ENCODE results near the gene CPT1B. TPM values are rescaled to one million over a fixed set of nuclear protein-coding genes. Genes with fewer than 3 reads are reported as not detected.

Gene CPT1B
- total RNA-seq, 1 donor from 2014 or later = 60.7 TPM

- Mint-ChIP-seq H3K4me1 (ENCODE audit: unreplicated experiment) (peaks cover 5% of the 10 kb centered on the region), H3K9me3 (ENCODE audit: unreplicated experiment) (no peaks in the 10 kb centered on the region)
Measured at GRCh38 chr22:50595189-50595588, 17.0 kb upstream of the CPT1B start.

GRCh38 chr22:50587407-50587806 lies 9.2 kb upstream of the CPT1B start:
- H3K27me3 Mint-ChIP-seq (ENCODE audit: unreplicated experiment) = no peaks in the 10 kb centered on the region
- H3K4me1 Mint-ChIP-seq (ENCODE audit: unreplicated experiment) = peaks cover 6% of the 10 kb centered on the region
- no peaks in the 10 kb centered on the region for H3K9me3 Mint-ChIP-seq (ENCODE audit: unreplicated experiment)
- DNase-seq (ENCODE audit: extremely low spot score, unreplicated experiment) = no peak
- no peak for TF ChIP-seq CTCF (IDR thresholded peaks at IDR 0.05)
- no peak overlapping the region for H3K4me3 Mint-ChIP-seq (ENCODE audit: unreplicated experiment)
- no peaks in the 10 kb centered on the region for H3K36me3 Mint-ChIP-seq (ENCODE audit: unreplicated experiment)
- H3K27ac Mint-ChIP-seq (ENCODE audit: unreplicated experiment) = no peak overlapping the region

More at GRCh38 chr22:50595189-50595588, 17.0 kb upstream of the CPT1B start:
- Mint-ChIP-seq H3K27me3 (ENCODE audit: unreplicated experiment) (peaks cover 4% of the 10 kb centered on the region), H3K4me3 (ENCODE audit: unreplicated experiment) (no peak overlapping the region), H3K27ac (ENCODE audit: unreplicated experiment) (no peak overlapping the region), H3K36me3 (ENCODE audit: unreplicated experiment) (no peaks in the 10 kb centered on the region)
- TF ChIP-seq CTCF (IDR thresholded peaks at IDR 0.05) = no peak
- no peak for DNase-seq (ENCODE audit: extremely low spot score, unreplicated experiment)

GRCh38 chr22:50586416-50586815 lies 8.2 kb upstream of the CPT1B start:
- no peak overlapping the region for H3K27ac Mint-ChIP-seq (ENCODE audit: unreplicated experiment)
- H3K9me3 Mint-ChIP-seq (ENCODE audit: unreplicated experiment) = no peaks in the 10 kb centered on the region
- no peaks in the 10 kb centered on the region for H3K36me3 Mint-ChIP-seq (ENCODE audit: unreplicated experiment)
- no peak overlapping the region for H3K4me3 Mint-ChIP-seq (ENCODE audit: unreplicated experiment)
- H3K27me3 Mint-ChIP-seq (ENCODE audit: unreplicated experiment) = no peaks in the 10 kb centered on the region
- TF ChIP-seq CTCF (IDR thresholded peaks at IDR 0.05) = no peak
- DNase-seq (ENCODE audit: extremely low spot score, unreplicated experiment) = no peak
- H3K4me1 Mint-ChIP-seq (ENCODE audit: unreplicated experiment) = peaks cover 7% of the 10 kb centered on the region

GRCh38 chr22:50585781-50586180 lies 7.6 kb upstream of the CPT1B start:
- no peak overlapping the region for H3K27ac Mint-ChIP-seq (ENCODE audit: unreplicated experiment)
- H3K36me3 Mint-ChIP-seq (ENCODE audit: unreplicated experiment) = no peaks in the 10 kb centered on the region
- no peak overlapping the region for H3K4me3 Mint-ChIP-seq (ENCODE audit: unreplicated experiment)
- no peaks in the 10 kb centered on the region for H3K9me3 Mint-ChIP-seq (ENCODE audit: unreplicated experiment)
- no peaks in the 10 kb centered on the region for H3K27me3 Mint-ChIP-seq (ENCODE audit: unreplicated experiment)
- TF ChIP-seq CTCF (IDR thresholded peaks at IDR 0.05) = no peak
- peaks cover 9% of the 10 kb centered on the region for H3K4me1 Mint-ChIP-seq (ENCODE audit: unreplicated experiment)
- DNase-seq (ENCODE audit: extremely low spot score, unreplicated experiment) = no peak

GRCh38 chr22:50585238-50585637 lies 7.0 kb upstream of the CPT1B start:
- no peaks in the 10 kb centered on the region for H3K27me3 Mint-ChIP-seq (ENCODE audit: unreplicated experiment)
- peaks cover 13% of the 10 kb centered on the region for H3K4me1 Mint-ChIP-seq (ENCODE audit: unreplicated experiment)
- no peaks in the 10 kb centered on the region for H3K9me3 Mint-ChIP-seq (ENCODE audit: unreplicated experiment)
- no peak for DNase-seq (ENCODE audit: extremely low spot score, unreplicated experiment)
- no peaks in the 10 kb centered on the region for H3K36me3 Mint-ChIP-seq (ENCODE audit: unreplicated experiment)
- no peak overlapping the region for H3K4me3 Mint-ChIP-seq (ENCODE audit: unreplicated experiment)
- TF ChIP-seq CTCF (IDR thresholded peaks at IDR 0.05) = no peak
- H3K27ac Mint-ChIP-seq (ENCODE audit: unreplicated experiment) = no peak overlapping the region

Data from osteocyte (in vitro differentiated cells).